ENCODE data around the gene MACROD2.
"Not testable (repeated sequence)": the region's sequence is repeated elsewhere in the genome, so short reads cannot be mapped to it uniquely, and the experiment has no call there.

The MACROD2 gene

DNA sequence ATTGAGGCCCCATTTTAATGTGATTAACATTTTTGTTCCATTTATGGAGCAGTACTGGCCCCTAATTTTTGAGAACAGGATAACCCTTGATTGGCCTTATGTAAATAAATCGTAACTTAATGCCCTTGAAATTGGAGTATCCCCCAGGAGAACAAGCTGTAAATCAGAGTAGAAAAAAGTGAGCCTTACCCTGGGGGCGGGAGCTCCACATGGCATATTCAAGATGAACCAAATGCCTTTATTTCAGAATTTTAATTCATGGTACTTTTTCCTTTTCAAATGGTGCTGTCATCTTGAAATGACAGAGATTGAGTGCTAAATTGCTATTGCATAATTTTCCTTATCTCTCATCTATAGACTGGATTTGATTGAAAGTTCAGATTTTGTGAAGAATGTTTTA is 1151.6 kb downstream of the MACROD2 start:
- no peak for DNase-seq

DNA sequence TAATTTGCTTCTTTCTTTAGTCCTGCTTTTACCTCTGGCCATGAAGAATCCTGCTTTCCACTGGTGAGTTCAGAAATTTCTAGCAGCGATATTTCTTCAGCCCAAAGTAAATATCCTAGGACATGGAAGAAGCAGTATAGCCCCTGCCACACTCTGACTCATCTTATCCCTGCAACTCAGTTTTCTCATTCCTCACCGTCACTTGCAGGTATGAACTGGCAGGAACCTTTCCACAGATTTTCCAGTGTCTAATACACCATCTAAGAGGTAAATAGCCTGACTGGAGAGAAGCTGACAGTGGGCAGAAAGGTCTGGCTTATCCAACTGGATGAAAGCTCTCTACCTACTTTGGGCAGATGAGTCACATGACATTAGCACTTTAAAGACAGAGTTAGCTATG is 1158.8 kb downstream of the MACROD2 start:
- no peak for DNase-seq

DNA sequence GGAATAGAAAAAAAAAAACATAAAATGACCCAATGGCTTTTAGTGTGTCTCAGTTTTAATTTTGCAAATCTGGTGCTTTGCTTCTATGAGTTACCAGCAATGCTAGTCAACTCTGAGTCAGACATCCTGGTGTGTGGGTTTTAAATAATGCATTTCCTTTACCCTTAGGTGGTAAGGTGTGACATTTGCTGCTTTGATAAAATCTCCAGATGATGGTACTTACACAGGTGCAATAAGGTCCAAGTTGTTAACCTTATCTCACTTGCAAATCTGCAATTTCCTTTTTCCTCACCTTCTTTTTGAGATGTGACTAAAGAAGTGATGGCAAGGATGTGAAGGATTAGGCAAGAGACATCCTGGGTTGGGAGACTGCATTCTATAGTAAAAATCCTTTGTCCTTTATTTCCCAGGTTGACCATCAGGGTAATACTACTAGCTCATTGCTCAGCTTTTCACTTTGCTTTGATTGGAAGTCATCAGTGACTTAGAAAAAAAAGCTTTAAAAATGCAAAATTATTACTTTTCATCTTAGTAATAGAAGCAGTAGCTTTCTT is 1160.6 kb downstream of the MACROD2 start:
- DNase-seq, result no peak

DNA sequence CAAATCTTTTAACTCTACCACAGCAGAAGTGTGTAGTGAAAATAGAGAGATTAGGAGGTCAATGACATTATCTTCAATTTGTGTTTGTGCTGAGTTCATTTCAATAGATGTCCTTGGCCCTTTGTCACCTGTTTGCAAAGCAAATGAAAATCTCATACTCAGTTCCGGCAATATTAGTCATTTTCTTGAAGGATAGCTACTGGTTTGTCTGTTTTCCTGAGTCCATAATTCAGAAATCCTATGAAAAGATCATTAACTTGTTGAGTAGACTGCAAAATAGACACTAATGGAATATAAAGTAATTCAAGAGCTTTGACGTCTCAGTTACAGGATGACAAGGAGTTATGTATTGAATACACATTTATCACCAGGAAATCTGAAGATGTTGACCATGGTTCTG is 1163.2 kb downstream of the MACROD2 start:
- no peak for DNase-seq

DNA sequence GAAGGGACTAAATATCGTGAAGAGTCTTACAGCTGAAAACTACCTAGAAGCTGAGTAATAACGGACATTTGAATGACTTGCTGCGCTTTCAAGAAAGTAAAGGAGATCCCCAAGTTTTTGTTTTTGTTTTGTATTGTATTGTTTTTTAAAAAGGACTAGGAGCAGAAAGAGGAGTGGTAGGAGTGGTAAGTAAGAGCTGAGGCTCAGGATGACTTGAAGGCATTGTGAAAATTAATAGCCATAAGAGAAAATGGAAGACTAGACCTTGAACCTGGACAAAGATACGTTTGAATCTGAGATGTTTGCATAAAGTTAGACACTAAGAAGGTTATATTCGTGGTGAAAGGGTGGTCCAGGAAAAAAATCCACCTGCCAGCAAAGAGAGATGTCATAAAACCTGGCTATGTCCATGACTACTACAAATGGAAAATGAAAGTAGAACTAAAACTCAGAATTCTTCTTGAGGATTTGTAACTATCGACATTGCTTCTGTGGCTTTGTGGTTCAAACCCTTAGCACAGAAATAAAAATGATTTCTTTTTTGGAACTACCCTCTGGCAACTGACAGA is 1166.8 kb downstream of the MACROD2 start:
- DNase-seq, result no peak

DNA sequence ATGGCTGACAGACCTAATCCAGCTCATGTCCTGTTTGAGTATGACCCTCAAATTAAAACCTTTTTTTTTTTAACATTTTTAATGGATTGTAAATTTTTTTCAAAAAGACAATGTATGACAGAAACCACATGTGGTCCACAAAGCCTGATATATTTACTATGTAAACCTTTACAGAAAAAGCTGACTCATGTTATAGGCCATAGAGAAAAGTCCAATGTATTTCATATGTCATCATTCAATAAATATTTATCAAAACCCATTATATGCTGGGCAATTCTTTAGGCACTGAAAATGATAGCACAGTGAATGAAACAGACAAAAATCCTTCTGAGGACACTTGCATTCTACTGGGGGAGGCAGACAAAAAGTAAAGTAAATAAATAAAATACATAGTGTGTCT is 1168.3 kb downstream of the MACROD2 start:
- no peak for DNase-seq

DNA sequence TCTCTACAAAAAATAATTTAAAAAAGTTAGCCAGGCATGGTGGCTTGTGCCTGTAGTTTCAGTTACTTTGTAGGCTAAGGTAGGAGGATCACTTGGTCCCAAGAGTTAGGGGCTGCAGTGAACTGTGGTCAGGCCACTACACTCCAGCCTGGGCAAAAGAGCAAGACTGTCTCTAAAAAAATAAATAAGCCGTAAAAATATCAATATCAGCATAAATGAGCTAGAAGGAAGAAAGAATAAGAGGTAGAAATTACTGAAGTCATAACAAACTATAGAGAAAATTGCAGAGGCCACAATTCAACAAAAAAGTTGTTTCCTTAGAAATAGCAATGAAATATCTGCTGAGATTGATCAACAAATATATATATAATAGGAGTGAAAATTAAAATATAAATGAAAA is 1169.4 kb downstream of the MACROD2 start:
- DNase-seq, result no peak

DNA sequence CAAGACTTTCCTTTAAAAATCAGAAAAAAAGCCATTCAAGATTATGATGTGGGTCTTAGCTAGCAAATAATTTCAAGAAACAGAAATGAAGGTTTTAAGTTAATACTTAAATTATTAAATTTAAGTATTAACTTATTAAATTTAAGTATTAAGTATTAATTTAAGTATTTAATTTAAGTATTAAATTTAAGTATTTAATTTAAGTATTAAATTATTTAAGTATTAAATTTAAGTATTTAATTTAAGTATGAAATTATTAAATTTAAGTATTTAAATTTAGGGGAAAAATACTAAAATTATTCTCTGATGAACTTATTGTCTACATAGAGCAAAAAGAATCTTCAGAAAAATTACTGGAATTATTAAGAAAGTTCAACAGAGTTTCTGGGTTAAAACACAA is 1171.4 kb downstream of the MACROD2 start:
- no peak for DNase-seq

DNA sequence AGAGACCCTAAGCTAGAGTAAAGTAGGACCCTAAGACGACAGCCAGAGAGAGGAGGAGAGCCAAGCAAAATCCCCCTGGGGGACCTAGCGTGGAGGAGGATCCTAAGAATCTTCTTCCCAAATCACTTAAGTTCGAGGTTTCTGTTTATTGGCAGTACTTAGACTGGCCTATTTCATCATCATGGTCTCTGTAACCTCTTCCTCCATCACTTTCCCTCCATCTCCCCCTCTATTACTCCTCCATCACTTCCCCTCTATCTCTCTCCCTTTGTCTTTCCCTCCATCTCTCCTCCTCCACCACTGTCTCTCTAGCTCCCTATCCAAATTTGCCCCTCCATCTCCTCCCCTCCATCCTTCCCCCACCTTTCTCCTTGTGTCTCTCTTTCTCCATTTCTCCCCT is 1175.7 kb downstream of the MACROD2 start:
- no peak for DNase-seq

DNA sequence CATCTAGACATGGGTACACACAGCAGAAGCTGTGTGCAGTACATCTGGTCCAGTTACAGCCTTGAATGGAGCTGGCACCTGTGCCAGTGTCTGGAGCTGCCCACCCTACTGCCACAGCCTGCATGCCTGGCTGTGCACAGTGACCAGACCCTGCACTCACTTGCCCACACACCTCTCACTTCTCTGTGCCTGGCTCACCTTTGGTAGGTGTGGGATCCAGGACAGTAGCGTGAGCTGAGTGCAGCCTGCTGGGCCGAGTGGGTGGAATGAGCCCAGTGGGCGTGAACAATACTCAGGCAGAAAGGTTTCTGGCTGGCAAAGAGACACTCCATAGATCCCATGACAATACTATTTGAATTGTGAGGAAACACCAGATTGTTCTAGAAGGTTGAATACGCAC is 1181.6 kb downstream of the MACROD2 start:
- no peak for DNase-seq

DNA sequence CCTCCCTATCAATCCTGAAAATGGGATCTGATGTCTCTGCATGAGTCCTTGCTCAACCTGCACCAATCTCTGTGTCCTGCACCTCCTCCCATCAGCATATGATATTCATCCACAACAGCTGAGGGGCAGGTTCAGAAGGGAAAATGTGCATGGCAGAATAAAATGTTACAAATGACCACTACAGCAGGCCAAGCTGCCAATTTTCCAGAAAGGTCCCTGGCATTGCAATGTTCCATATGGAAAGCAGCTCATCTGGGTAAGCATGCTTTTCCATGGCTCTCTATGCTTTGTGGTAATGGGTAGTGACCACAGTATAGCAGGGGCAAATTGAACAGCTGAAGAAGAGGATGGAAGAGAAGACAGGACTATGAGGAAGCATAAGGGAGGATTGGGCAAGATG is 1183.3 kb downstream of the MACROD2 start:
- DNase-seq, result no peak

DNA sequence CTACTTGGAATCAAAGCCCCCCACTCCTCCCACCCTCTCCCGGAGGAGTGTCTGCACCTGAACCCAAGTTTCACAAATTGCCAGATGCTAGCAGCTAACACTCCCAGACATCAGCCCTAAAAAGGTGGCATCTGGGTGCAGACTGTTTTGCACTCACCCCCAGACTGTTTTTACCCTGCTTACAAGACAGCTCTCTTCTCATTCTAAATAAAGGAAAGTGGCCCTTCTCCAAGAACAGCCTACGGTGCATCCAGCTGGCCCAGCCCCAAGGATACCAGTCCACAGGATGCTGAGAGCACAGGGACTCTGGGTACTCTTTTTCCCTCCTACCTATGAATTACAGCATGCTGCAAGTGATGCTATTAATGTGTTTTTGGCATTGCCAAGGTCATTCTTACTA is 1184.1 kb downstream of the MACROD2 start:
- no peak for DNase-seq

DNA sequence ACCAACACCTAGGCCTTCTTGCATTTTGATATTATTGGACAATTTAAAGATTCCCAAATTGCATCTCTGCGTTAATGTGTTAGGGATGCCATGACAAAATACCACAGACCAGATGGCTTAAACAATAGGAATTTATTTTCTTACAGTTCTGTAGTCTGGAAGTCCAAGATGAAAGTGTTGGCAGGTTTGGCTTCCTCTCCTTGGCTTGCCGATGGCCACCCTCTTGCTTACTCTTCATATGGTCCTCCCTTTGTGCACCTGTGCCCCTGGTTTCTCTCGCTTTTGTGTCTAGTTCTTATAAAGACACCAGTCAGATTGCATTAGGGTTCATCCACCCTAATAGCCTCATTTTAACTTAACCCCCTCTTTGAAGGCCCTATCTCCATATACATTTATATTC is 1184.5 kb downstream of the MACROD2 start:
- no peak for DNase-seq

DNA sequence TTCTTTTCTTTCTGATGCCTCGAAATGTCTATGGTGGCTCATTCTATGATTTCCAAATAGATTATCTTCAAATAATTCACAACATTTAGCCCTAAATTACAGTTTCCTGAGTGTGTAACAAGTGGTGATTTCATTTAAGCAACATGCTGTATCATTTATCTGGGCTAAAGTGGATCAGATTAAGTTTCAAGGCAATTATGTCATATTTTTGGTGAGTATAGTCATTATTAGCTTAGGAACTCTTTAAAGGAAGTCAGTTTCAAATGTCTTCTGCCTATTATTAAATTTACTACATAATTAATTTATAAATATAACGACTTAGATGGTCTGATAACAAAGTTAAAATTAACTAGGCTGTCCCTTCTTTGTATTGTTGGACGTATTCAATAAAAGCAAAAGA is 1190.0 kb downstream of the MACROD2 start:
- no peak for DNase-seq

DNA sequence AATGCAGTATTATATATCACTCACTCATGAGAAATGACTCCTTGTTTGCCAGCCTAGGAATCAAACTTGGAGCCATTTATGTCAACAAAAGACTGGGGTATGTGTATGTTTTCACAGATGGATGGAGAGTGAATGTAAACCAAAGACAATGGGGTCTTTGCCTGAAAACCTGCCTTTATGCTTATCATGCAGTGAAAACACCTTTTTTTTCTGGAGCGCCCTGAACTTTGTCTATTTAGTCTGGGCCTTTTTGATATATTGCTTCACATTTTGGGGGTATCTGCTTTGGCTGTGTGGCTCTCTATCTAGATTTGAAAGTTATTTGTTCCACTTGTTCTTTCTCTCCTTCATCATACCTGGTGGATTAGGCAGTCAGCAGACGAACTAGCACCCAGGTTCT is 1190.6 kb downstream of the MACROD2 start:
- DNase-seq, result no peak

DNA sequence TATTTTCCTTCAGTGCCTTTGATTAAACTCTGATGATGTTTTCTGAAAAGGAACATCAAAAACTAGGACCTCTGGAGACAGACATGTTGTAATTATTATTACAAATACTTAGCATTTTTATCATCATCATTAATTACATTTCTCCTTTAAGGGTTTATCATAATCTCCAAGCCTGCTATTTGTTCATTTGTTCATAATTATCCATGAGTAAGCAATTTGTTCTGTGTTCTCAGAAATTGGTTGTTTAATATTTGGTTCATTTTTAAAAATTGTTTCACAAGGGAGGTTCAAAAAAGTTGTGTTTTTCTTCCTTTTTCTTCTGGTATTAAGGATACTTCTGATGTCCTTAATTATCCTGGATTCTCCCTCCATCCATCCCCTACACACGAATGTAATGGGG is 1192.3 kb downstream of the MACROD2 start:
- no peak for DNase-seq

DNA sequence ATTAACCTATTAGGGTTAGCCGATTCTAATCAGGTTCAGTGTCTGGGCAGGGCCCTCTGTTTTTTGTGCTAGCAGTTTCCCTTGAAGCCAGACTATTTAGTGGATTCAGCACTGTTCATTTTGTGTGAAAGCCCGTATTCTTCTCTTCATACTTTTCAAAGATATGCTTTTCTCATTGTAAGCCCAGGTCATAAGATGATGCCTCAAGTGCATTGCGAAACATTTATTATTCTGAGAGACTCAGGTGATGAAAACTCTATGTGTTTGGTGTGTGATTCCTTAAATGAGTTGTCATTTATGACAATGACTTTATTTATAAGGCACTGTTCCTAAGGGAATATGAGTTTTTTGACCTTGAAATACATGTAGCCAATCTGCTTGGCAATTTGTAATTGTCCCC is 1193.1 kb downstream of the MACROD2 start:
- no peak for DNase-seq

DNA sequence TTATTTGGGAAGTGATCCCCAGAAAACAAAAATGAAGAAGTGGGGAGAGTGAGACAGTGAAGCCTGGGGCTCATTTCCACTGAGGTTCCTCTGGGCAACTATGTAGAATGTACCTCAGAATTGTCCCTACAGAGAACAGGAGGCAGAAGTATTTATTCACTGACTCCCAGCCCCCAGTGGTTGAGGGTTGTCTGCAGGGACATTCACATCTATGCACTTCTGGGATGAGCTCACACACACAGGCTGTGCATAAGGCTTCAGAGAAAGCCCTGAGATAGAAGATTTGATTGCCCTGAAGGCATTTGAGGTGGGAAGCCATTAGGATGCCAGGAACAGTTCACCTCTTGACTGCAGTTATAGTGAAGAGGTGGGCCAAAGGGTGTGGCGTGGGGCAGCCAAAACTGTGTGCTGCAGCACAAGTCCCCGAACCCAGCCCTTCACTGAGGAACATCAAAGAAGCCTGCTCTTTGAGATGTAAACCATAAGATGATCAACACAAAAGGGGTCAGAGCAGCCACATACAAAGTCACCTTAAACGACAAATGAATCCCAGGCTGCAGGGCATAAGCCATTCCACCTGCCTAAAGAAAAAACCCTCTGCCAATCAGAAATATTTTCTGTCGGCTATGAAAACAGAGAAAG is 1195.9 kb downstream of the MACROD2 start:
- DNase-seq, result no peak

DNA sequence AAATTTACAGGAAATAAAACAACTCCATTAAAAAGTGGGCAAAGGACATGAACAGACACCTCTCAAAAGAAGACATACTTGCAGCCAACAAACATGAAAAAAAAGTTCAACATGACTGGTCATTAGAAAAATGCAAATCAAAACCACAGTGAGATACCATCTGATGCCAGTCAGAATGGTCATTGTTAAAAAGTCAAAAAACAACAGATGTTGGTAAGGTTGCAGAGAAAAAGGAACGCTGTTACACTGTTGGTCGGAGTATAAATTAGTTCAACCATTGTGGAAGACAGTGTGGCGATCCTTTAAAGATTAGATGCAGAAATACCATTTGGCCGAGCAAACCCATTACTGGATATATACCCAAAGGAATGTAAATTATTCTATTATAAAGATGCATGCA is 1200.1 kb downstream of the MACROD2 start:
- DNase-seq, result no peak

DNA sequence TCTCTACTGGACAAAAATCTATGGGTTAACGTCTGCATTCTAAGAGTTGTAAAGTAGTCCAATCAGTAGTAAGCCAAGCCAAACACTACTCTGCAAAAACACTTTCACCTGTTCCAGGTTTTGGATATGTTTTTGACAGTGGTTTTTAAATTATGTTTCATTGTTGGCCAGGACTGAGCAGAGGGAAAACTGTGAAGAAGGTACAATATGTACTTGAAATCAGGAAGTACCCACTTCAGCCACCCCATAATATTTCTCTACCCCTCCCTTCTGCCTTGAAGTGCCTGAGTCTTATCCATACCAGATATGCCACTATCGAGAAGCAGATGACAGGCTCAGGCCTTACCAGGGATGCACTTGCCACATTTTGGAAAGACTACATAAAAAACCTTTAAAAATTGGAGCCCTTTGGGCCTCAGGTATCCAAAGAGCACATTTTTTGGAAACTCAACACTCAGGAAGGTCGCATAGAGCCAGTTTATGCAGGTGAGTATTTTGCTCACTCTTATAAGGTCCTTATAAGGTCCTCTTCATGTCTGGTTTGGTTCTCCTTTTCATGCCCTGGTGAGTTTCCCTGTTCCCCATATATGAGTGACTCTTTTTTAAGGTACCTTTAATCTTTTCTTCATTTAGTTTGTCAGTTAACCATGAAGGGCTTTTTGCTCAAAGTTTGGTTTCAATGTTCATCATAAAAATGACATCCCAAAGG is 1201.4 kb downstream of the MACROD2 start:
- no peak for DNase-seq

DNA sequence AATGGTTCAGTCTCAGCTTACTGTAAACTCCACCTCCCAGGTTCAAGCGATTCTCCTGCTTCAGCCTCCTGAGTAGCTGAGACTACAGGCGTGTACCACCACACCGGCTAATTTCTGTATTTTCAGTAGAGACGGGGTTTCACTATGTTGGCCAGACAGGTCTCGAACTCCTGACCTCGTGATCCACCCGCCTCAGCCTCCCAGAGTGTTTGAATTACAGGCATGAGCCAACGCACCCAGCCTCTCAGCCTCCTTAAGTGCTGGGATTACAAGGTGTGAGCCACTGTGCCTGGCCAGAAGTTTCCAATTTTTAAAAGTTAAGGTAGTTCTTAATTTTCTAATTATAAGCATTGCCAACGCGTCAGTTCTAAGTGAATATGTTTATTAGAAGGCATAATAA is 1202.7 kb downstream of the MACROD2 start:
- not testable (repeated sequence) for DNase-seq

DNA sequence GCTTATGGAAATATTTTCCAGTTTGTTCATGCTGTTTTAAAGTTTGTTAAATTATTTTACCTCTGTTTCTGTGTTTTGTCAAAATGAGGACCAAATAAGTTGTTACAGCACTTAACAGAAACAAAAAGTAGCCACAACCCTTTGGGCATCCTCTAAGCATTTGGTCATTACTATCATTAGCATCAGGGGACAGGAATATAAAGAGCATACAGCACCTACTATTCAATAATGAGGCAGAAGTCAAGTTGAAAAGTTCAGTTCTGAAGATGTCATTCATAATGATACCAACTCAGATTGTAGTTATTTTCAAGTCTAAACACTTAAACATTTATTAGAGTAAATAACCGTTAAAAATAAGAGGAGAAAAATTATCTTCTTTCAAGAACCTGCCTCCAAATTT is 1204.4 kb downstream of the MACROD2 start:
- DNase-seq, result no peak

DNA sequence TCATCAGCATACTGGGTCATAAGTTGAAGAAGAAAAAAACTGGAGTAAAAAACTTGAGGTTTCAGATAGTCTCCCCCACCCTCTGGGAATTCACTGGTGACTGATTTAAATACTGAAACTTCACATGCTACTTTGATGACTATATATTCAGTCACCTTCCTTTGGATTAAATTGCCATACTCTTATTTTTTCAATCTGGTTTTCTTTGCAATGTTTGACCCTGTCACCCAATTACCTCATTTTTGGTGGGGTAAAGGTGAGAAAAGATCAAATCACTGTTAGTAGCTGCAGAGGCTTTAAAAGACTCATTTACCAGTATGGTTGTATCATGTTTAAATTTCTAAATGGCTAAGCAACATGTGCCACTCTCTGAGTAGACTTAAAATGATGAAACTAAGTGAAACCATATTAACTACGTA is 1204.8 kb downstream of the MACROD2 start:
- no peak for DNase-seq

DNA sequence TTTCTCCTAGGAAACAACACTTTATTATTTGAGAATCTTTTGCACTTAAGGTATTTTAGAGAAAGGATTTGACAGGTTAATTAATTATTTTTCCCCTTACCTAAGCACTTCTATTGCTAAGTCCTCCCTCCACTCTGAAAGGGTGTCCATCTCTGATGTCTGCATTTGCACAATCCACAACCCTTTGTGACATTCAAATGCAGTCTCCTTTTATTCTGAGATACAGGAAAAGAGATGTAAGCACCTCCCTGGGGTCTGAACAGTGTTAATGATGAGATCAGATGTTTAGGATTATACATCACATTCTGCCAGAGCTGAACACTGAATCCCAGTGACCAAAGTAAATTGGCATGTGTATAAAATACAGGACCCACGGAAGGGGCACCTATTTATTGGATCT is 1206.3 kb downstream of the MACROD2 start:
- no peak for DNase-seq
